CD14-positive monocyte (primary cell): Measurements from ENCODE around the gene B4GALNT3. TPM values are rescaled to one million over a fixed set of nuclear protein-coding genes. Genes with fewer than 3 reads are reported as not detected.

ENCODE experiments used
- DNase-seq, 3 donors: peaks; one replicate each; pipeline ENCODE4 v3.0.0-alpha.2; 2011 to 2022
- H2AFZ ChIP-seq: 2 replicates; pipeline ENCODE4 v1.6.0; 2012; ENCODE audit warnings: mild to moderate bottlenecking, low read depth, low read length, inconsistent platforms; ENCODE audit not compliant: insufficient read depth, poor library complexity, severe bottlenecking
- H3K27ac ChIP-seq, 2 donors: 1 replicate in 1 of 2; 2 replicates in 1 of 2; pipeline ENCODE4 v1.5.1; 2012 to 2013; ENCODE audit warnings: low read length in 2 of 2, control low read depth in 1 of 2, inconsistent platforms in 1 of 2, low read depth in 1 of 2, mild to moderate bottlenecking in 1 of 2
- H3K27me3 ChIP-seq, 2 donors: one replicate each; pipeline versions ENCODE4 v1.6.0 to v1.6.1; 2011 to 2013; ENCODE audit warnings: low read length in 2 of 2; ENCODE audit not compliant: control insufficient read depth in 2 of 2, insufficient read depth in 2 of 2
- H3K36me3 ChIP-seq, 2 donors: replicated peaks in 1 of 2; 1 replicate in 1 of 2; 2 replicates in 1 of 2; pipeline versions ENCODE4 v1.5.1 to v1.6.1; 2012 to 2013; ENCODE audit warnings: low read length in 2 of 2, control low read depth in 1 of 2, inconsistent platforms in 1 of 2, mild to moderate bottlenecking in 1 of 2; ENCODE audit not compliant: insufficient read depth in 2 of 2, control insufficient read depth in 1 of 2
- H3K4me1 ChIP-seq, 2 donors: 1 replicate in 1 of 2; 2 replicates in 1 of 2; pipeline versions ENCODE4 v1.5.1 to v1.6.1; 2012 to 2013; ENCODE audit warnings: low read length in 2 of 2, control low read depth in 1 of 2, inconsistent platforms in 1 of 2, mild to moderate bottlenecking in 1 of 2, moderate library complexity in 1 of 2; ENCODE audit not compliant: insufficient read depth in 2 of 2, control insufficient read depth in 1 of 2
- H3K4me2 ChIP-seq: replicated peaks from 2 replicates; pipeline ENCODE3; 2012; ENCODE audit warnings: low read length, moderate library complexity, mild to moderate bottlenecking; ENCODE audit not compliant: poor library complexity, severe bottlenecking; ENCODE audit errors: extremely low read depth
- H3K4me3 ChIP-seq, 3 experiments: fragments of 200-600 bp in 1 of 3; sonication (generic) in 1 of 3; replicated peaks in 1 of 3; 1 replicate in 2 of 3; 2 replicates in 1 of 3; pipeline ENCODE4 v1.5.1; 2011 to 2013; ENCODE audit warnings: low read length in 3 of 3, mild to moderate bottlenecking in 3 of 3, control low read depth in 2 of 3, low read depth in 2 of 3, inconsistent platforms in 1 of 3, moderate library complexity in 1 of 3
- H3K79me2 ChIP-seq: 2 replicates; pipeline ENCODE4 v1.6.0; 2012; ENCODE audit warnings: mild to moderate bottlenecking, control low read depth, inconsistent platforms, low read length, moderate library complexity; ENCODE audit not compliant: insufficient read depth
- H3K9ac ChIP-seq: 2 replicates; pipeline ENCODE4 v1.6.0; 2017; ENCODE audit warnings: low read length, mild to moderate bottlenecking; ENCODE audit not compliant: insufficient read depth, poor library complexity, severe bottlenecking
- H3K9me3 ChIP-seq, 2 donors: replicated peaks in 1 of 2; 1 replicate in 1 of 2; 2 replicates in 1 of 2; pipeline versions ENCODE4 v1.5.1 to v1.6.1; 2012 to 2013; ENCODE audit warnings: low read length in 2 of 2, control low read depth in 1 of 2; ENCODE audit not compliant: control insufficient read depth in 1 of 2, insufficient read depth in 1 of 2
- H4K20me1 ChIP-seq: 2 replicates; pipeline ENCODE4 v1.6.0; 2012; ENCODE audit warnings: mild to moderate bottlenecking, low read length, control low read depth, moderate library complexity; ENCODE audit not compliant: insufficient read depth
- H3K27ac Mint-ChIP-seq, 7 donors: one replicate each; pipeline ENCODE4 v1.8.0; 2020; ENCODE audit warnings: mild to moderate bottlenecking in 7 of 7, mixed read lengths in 7 of 7, moderate library complexity in 6 of 7, inconsistent platforms in 2 of 7
- H3K27me3 Mint-ChIP-seq, 3 donors: one replicate each; pipeline ENCODE4 v1.8.0; 2021 to 2022; ENCODE audit warnings: low read depth in 3 of 3, mild to moderate bottlenecking in 3 of 3, mixed read lengths in 3 of 3, moderate library complexity in 3 of 3, inconsistent platforms in 1 of 3
- H3K36me3 Mint-ChIP-seq, 2 donors: one replicate each; pipeline ENCODE4 v1.8.0; 2020; ENCODE audit warnings: mixed read lengths in 2 of 2, inconsistent platforms in 1 of 2, mild to moderate bottlenecking in 1 of 2
- H3K4me1 Mint-ChIP-seq: one replicate; pipeline ENCODE4 v1.8.0; 2020; ENCODE audit warnings: mild to moderate bottlenecking, mixed read lengths
- H3K4me3 Mint-ChIP-seq, 2 donors: one replicate each; pipeline ENCODE4 v1.8.0; 2020; ENCODE audit warnings: mild to moderate bottlenecking in 2 of 2, mixed read lengths in 2 of 2, moderate library complexity in 1 of 2
- H3K9me3 Mint-ChIP-seq, 7 donors: one replicate each; pipeline ENCODE4 v1.8.0; 2020 to 2022; ENCODE audit warnings: mixed read lengths in 7 of 7, mild to moderate bottlenecking in 6 of 7, moderate library complexity in 6 of 7, inconsistent platforms in 2 of 7
- CTCF ChIP-seq: fragments of 200-600 bp; IDR thresholded peaks from one replicate; pipeline ENCODE4 v1.8.0; 2022; ENCODE audit warnings: antibody characterized with exemption, mild to moderate bottlenecking
- WGBS: methylation state at CpG from one replicate; pipeline ENCODE4 v1.1.5; 2013; ENCODE audit warnings: missing lambda C conversion rate; ENCODE audit not compliant: insufficient coverage; 5-methylcytosine and 5-hydroxymethylcytosine counted together
- intact Hi-C, 2 donors: fragments of 100-400 bp; cut with micrococcal nuclease; formaldehyde crosslinking; loops; one replicate each; pipeline versions ENCODE4 v1.15.0 to v1.15.1; 2023
- polyA plus RNA-seq, 3 donors: library from polyadenylated mRNA; depleted of rRNA in 1 of 3; unstranded in 2 of 3; stranded (reverse) in 1 of 3; fragments of 300-500 nt in 2 of 3; fragments of >200 nt in 1 of 3; fragmentation: Illumina TruSeq in 2 of 3; gene quantifications; 1 replicate in 2 of 3; 2 replicates in 1 of 3; pipeline ENCODE4 v1.2.3, GENCODE V29; 2012 to 2021

The B4GALNT3 gene
- polyA plus RNA-seq, 3 donors = 0.09 to 0.10 TPM; not detected in 1

DNA sequence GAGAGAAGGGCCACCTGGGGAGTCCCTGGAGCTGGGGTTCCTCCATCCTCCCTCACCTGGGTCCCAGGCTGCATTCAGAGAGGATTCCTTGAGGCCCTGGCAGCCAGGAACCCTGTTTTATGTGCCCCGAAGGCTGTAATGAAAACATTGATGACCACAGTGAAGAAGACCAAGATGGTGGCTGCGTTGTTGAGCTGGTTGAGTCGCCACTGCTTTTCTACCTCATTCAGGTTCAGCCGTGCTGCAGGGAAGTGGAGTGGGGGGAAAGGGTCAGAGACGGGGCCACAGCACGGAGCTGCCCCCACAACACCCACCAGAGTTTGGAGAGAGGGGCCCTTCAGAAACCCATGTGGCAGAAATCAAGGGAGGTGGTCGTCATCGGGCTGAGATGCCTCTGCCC, 105.4 kb downstream of the B4GALNT3 start:
- no peak overlapping the region for H3K4me3 Mint-ChIP-seq
- no peak overlapping the region for H3K4me3 ChIP-seq
- 100% methylated on average over 3 of the region's 8 CpGs for WGBS
- TF ChIP-seq CTCF = no peak
- no peaks in the 10 kb centered on the region for H3K9me3 ChIP-seq
- H3K27me3 Mint-ChIP-seq = peaks cover 0 to 3% (median 0%) of the 10 kb centered on the region in 3 donors
- H3K9me3 Mint-ChIP-seq = no peaks in the 10 kb centered on the region
- peaks cover 7 to 11% of the 10 kb centered on the region in 2 donors for H3K36me3 ChIP-seq
- H3K4me1 ChIP-seq = peaks cover 55% of the 10 kb centered on the region in 2 donors
- intact Hi-C loops = loop anchor here in 1 of 2 donors (10.0 kb wide), 2 partner anchors 380 to 1020 kb away; partner anchors contain the start of gene RAD52
- H3K4me2 ChIP-seq = no peak overlapping the region
- H3K4me1 Mint-ChIP-seq = peaks cover 66% of the 10 kb centered on the region
- H4K20me1 ChIP-seq = no peaks in the 10 kb centered on the region
- H2AFZ ChIP-seq = no peak overlapping the region
- no peaks in the 10 kb centered on the region for H3K27me3 ChIP-seq
- H3K27ac ChIP-seq = no peak overlapping the region
- no peak for DNase-seq
- H3K79me2 ChIP-seq = peaks cover 11% of the 10 kb centered on the region
- peaks cover 23 to 25% of the 10 kb centered on the region in 2 donors for H3K36me3 Mint-ChIP-seq
- H3K9ac ChIP-seq = no peak overlapping the region
- peak overlapping the region in 1 of 7 donors; percentile 21 for H3K27ac Mint-ChIP-seq

GRCh38 chr12:565589-566105, 105.9 kb downstream of the B4GALNT3 start:
- intact Hi-C loops = loop anchor here in 1 of 2 donors (10.0 kb wide), 2 partner anchors 379 to 1019 kb away; partner anchors contain the start of gene RAD52
- Histone ChIP-seq H3K9ac (no peak overlapping the region), H4K20me1 (no peaks in the 10 kb centered on the region), H2AFZ (no peak overlapping the region), H3K79me2 (peaks cover 11% of the 10 kb centered on the region), H3K4me1 (peaks cover 53 to 55% of the 10 kb centered on the region in 2 donors), H3K36me3 (peaks cover 7 to 11% of the 10 kb centered on the region in 2 donors), H3K4me2 (no peak overlapping the region), H3K27ac (no peak overlapping the region), H3K4me3 (no peak overlapping the region), H3K9me3 (no peaks in the 10 kb centered on the region), H3K27me3 (no peaks in the 10 kb centered on the region)
- TF ChIP-seq CTCF = no peak
- H3K27ac Mint-ChIP-seq = peak overlapping the region in 1 of 7 donors; percentile 50
- DNase-seq = no peak
- no peaks in the 10 kb centered on the region for H3K9me3 Mint-ChIP-seq
- H3K27me3 Mint-ChIP-seq = peaks cover 0 to 3% (median 0%) of the 10 kb centered on the region in 3 donors
- WGBS = 95% methylated on average over 21 of the region's 21 CpGs
- peaks cover 61% of the 10 kb centered on the region for H3K4me1 Mint-ChIP-seq
- peaks cover 23 to 25% of the 10 kb centered on the region in 2 donors for H3K36me3 Mint-ChIP-seq
- no peak overlapping the region for H3K4me3 Mint-ChIP-seq
